ENCODE results near the gene MPP2.

- TF ChIP-seq POLR2A (IDR thresholded peaks at IDR 0.05) = no peak
- TF ChIP-seq, protein P1, sequence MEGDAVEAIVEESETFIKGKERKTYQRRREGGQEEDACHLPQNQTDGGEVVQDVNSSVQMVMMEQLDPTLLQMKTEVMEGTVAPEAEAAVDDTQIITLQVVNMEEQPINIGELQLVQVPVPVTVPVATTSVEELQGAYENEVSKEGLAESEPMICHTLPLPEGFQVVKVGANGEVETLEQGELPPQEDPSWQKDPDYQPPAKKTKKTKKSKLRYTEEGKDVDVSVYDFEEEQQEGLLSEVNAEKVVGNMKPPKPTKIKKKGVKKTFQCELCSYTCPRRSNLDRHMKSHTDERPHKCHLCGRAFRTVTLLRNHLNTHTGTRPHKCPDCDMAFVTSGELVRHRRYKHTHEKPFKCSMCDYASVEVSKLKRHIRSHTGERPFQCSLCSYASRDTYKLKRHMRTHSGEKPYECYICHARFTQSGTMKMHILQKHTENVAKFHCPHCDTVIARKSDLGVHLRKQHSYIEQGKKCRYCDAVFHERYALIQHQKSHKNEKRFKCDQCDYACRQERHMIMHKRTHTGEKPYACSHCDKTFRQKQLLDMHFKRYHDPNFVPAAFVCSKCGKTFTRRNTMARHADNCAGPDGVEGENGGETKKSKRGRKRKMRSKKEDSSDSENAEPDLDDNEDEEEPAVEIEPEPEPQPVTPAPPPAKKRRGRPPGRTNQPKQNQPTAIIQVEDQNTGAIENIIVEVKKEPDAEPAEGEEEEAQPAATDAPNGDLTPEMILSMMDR (IDR thresholded peaks at IDR 0.05) = no peak
Measured at GRCh38 chr17:43909537-43910231, 2.3 kb upstream of the MPP2 start.
